K562 (cell line): ENCODE results near the gene DPEP3. TPM values are rescaled to one million over a fixed set of nuclear protein-coding genes. Genes with fewer than 3 reads are reported as not detected.

Experiments used
- ATAC-seq: fragments of 200-7000 bp; cut with Tn5 transposase; 3 replicates; pipeline ENCODE4 v1.9.1; 2020; ENCODE audit warnings: moderate library complexity
- BruUV-seq: library from RNA; stranded (reverse); fragments of 400-500 nt; replicated peaks from 2 replicates; lab custom pipeline; 2021; lab: Mats Ljungman, UMichigan
- CTCF ChIA-PET: fragments of 300-600 bp; formaldehyde crosslinking; extraction: SDS; loops from one replicate; lab custom pipeline; 2021; ENCODE audit warnings: low intra/inter-chr PET ratio; lab: Yijun Ruan, JAX
- POLR2A ChIA-PET: fragments of 300-600, 350-650 bp; sonication (Branson Sonifier 250); formaldehyde crosslinking; extraction: SDS; loops from one replicate; lab custom pipeline; 2021; ENCODE audit warnings: antibody characterized with exemption, inconsistent platforms; lab: Yijun Ruan, JAX
- DNase-seq, 4 experiments: peaks; one replicate each; pipeline versions ENCODE4 v3.0.0 to v3.0.0-alpha.2; 2011 to 2018; ENCODE audit warnings: low spot score in 3 of 4, mixed read lengths in 3 of 4; ENCODE audit errors: extremely low read depth in 1 of 4
- FAIRE-seq: peaks from 2 replicates; lab custom pipeline; 2011; peaks lifted over from hg19 to GRCh38; lab: Jason Lieb, UNC
- H2AFZ ChIP-seq: 2 replicates; pipeline ENCODE4 v1.6.0; 2011; ENCODE audit warnings: low read depth, low read length, control low read depth, inconsistent platforms
- H3K27ac ChIP-seq: fragments of 200-600 bp; 3 replicates; pipeline ENCODE4 v1.8.0; 2011; ENCODE audit warnings: low read depth, mild to moderate bottlenecking, control low read depth, inconsistent platforms, low read length, moderate library complexity, mixed read lengths; ENCODE audit errors: extremely low read depth
- H3K27me3 ChIP-seq, 2 experiments: fragments of 300-600 bp in 1 of 2; 2 replicates in 1 of 2; 3 replicates in 1 of 2; pipeline versions ENCODE4 v1.6.0 to v1.8.0; 2011; ENCODE audit warnings: inconsistent platforms in 2 of 2, low read length in 2 of 2, mild to moderate bottlenecking in 1 of 2, mixed read lengths in 1 of 2, moderate library complexity in 1 of 2; ENCODE audit not compliant: control insufficient read depth in 2 of 2, insufficient read depth in 2 of 2
- H3K36me3 ChIP-seq: fragments of 300-600 bp; 3 replicates; pipeline ENCODE4 v1.8.0; 2011; ENCODE audit warnings: mild to moderate bottlenecking, low read length, inconsistent platforms; ENCODE audit not compliant: control insufficient read depth, insufficient read depth
- H3K4me1 ChIP-seq, 2 experiments: fragments of 200-600 bp in 1 of 2; replicated peaks in 1 of 2; 2 replicates in 1 of 2; 3 replicates in 1 of 2; pipeline versions ENCODE4 v1.5.1 to v1.8.0; 2011; ENCODE audit warnings: inconsistent platforms in 2 of 2, low read length in 2 of 2, mild to moderate bottlenecking in 1 of 2, mixed read lengths in 1 of 2, moderate library complexity in 1 of 2; ENCODE audit not compliant: control insufficient read depth in 2 of 2, insufficient read depth in 2 of 2
- H3K4me2 ChIP-seq: 2 replicates; pipeline ENCODE4 v1.6.1; 2011; ENCODE audit warnings: low read length, control low read depth, inconsistent platforms, mixed read lengths; ENCODE audit not compliant: insufficient read depth
- H3K4me3 ChIP-seq: fragments of 200-600 bp; sonication (generic), shearing (Covaris generic); 2 replicates; pipeline ENCODE4 v1.5.1; 2016; ENCODE audit warnings: control low read depth, inconsistent platforms
- H3K79me2 ChIP-seq: fragments of 200-600 bp; 3 replicates; pipeline ENCODE4 v1.8.0; 2011; ENCODE audit warnings: low read length, inconsistent platforms; ENCODE audit not compliant: control insufficient read depth, insufficient read depth
- H3K9ac ChIP-seq, 2 experiments: 2 replicates each; pipeline versions ENCODE4 v1.6.0 to v1.6.1; 2011; ENCODE audit warnings: low read depth in 2 of 2, low read length in 2 of 2, control low read depth in 1 of 2, inconsistent platforms in 1 of 2, mild to moderate bottlenecking in 1 of 2, mixed read lengths in 1 of 2; ENCODE audit not compliant: insufficient read depth in 1 of 2
- H3K9me1 ChIP-seq: one replicate; pipeline ENCODE4 v1.6.0; 2011; ENCODE audit warnings: inconsistent platforms, mild to moderate bottlenecking, low read length, moderate library complexity; ENCODE audit not compliant: control insufficient read depth, insufficient read depth
- H3K9me3 ChIP-seq: replicated peaks from 2 replicates; pipeline ENCODE4 v1.5.1; 2011; ENCODE audit warnings: low read depth, low read length, inconsistent platforms; ENCODE audit not compliant: control insufficient read depth, insufficient read depth
- H4K20me1 ChIP-seq: replicated peaks from 2 replicates; pipeline ENCODE4 v1.6.1; 2011; ENCODE audit warnings: low read length, inconsistent platforms, mixed read lengths; ENCODE audit not compliant: control insufficient read depth, insufficient read depth
- POLR2G ChIP-seq: fragments of 200-400 bp; formaldehyde crosslinking; IDR thresholded peaks from 2 replicates; pipeline ENCODE4 v1.6.1; 2017; ENCODE audit warnings: low read depth, mild to moderate bottlenecking, antibody characterized with exemption, low read length, moderate library complexity
- SUPT5H ChIP-seq: fragments of 450-650 bp; IDR thresholded peaks from 2 replicates; pipeline ENCODE4 v1.6.1; 2016
- TOE1 ChIP-seq, 2 experiments: fragments of 450-650 bp in 1 of 2; sonication (generic) in 1 of 2; formaldehyde crosslinking in 1 of 2; IDR thresholded peaks; 2 replicates each; pipeline versions ENCODE4 v1.7.1 to v1.8.0; 2016 to 2022; ENCODE audit warnings: borderline replicate concordance in 2 of 2, mild to moderate bottlenecking in 2 of 2, antibody characterized with exemption in 1 of 2, inconsistent platforms in 1 of 2, low read depth in 1 of 2, missing genetic modification reagents in 1 of 2, moderate library complexity in 1 of 2
- WGBS: fragments of 100-300 bp; shearing (Covaris generic); methylation state at CpG from one replicate; pipeline ENCODE4 v1.1.6; 2016; ENCODE audit warnings: low coverage, mixed read lengths; ENCODE audit not compliant: insufficient coverage; ENCODE audit errors: missing lambda C conversion rate; 5-methylcytosine and 5-hydroxymethylcytosine counted together
- in situ Hi-C: fragments of 300-500 bp; cut with MboI; formaldehyde crosslinking; loops from 4 replicates; pipeline ENCODE4 v1.15.0; 2018; ENCODE audit warnings: inconsistent platforms, mixed read lengths
- intact Hi-C: fragments of 100-400 bp; cut with micrococcal nuclease; formaldehyde crosslinking; loops from 2 replicates; pipeline ENCODE4 v1.14.2; 2022
- polyA plus RNA-seq, 8 experiments: library from polyadenylated mRNA; depleted of rRNA in 4 of 8; stranded (reverse) in 5 of 8; unstranded in 3 of 8; fragments of >200 nt; fragmentation: Nextera tagmentation in 2 of 8; fragmentation: Illumina TruSeq in 1 of 8; extraction: Ambion mirVana in 2 of 8; extraction: Trizol in 1 of 8; gene quantifications; 2 replicates each; pipeline versions ENCODE4 v1.2.1 to v1.2.3, GENCODE V29; 2011 to 2014; ENCODE audit warnings: inconsistent platforms in 1 of 8, missing spikeins in 1 of 8
- total RNA-seq, 7 experiments: library from RNA; depleted of rRNA in 6 of 7; stranded (reverse); fragments of >200 nt in 6 of 7; fragmentation: Illumina TruSeq in 2 of 7; extraction: Trizol in 2 of 7; gene quantifications; 2 replicates each; pipeline versions ENCODE4 v1.2.1 to v1.2.3, GENCODE V29; 2011 to 2021; ENCODE audit warnings: low replicate concordance in 1 of 7
- TF ChIP-seq, protein P1 (sequence below): fragments of 250-450 bp; sonication (Bioruptor Pico); IDR thresholded peaks from 2 replicates; pipeline ENCODE4 v1.5.0; 2021; ENCODE audit warnings: mild to moderate bottlenecking, moderate library complexity

DPEP3 gene
- total and polyA plus RNA-seq, 9 of the 15 experiments (the other 6 are each of a cell fraction or from before 2014, with no cell fraction given): not detected

DNA sequence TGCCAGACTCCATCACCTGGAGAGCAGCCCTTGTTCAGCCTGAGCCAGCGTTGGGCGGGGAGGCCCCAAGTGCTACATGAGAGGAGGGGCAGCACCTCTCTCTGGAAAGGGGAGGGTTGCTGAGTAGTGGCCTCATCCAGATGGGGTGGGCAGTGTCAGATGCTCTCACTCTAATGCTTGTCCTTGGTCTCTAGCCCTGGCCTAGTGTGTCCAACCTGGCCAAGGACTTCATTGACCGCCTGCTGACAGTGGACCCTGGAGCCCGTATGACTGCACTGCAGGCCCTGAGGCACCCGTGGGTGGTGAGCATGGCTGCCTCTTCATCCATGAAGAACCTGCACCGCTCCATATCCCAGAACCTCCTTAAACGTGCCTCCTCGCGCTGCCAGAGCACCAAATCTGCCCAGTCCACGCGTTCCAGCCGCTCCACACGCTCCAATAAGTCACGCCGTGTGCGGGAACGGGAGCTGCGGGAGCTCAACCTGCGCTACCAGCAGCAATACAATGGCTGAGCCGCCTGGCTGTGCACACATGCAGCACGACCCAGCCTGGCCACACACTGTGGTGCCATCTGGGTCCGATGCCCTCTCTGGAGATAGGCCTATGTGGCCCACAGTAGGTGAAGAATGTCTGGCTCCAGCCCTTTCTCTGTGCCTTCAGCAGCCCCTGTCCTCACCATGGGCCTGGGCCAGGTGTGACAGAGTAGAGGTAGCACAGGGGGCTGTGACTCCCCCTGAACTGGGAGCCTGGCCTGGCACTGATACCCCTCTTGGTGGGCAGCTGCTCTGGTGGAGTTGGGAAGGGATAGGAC, 53.0 kb downstream of the DPEP3 start:
- TF ChIP-seq, protein P1, sequence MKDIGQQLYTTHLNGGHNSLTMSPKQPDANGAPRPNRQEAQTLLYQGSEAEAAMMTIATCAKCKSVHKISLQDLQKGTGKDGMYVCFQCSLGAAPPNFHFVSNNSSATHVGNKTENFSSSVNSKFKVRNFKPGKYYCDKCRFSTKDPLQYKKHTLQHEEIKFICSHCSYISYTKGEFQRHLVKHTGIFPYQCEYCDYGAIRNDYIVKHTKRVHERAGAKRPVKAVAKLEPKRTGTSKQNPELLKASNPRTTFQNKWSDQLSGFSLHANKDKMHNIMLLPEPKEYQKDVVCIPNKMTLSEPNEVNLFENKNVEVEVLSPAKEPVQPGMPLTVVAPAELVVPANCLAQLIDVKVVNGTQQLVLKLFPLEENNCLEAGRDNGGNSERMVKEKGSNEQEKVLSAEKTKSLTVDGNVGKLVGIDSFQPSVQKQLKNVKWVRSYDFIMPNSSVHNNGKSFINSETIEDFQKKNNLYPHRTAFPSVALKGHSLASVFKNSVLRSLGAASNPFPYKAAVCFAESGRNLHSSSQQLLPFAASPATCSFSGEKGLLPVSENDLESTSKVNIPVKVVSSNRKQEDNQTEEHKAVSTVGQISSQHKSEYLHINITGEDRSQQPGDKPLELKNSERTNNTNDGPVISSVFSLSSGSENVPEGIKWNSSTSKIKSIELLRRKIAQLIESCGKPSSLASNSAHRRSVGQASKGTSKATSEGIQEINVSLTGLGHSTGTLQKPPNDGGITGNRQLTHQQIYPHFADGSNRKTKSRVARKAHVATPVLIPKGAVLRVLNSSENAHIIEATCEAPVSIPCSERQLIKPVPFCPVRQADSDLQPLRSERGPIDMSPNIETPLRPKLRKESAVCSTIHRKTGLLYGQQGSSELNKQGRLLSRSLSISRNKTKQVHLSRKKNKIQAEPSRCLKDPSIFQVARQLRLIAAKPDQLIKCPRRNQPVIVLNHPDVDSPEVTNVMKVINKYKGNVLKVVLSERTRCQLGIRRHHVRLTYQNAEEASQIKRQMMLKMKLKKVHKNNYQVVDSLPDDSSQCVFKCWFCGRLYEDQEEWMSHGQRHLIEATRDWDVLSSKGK (CRISPR knock-in tag): no peak
- TF ChIP-seq SUPT5H (no peak), TOE1 (IDR thresholded peaks at IDR 0.05; ENCODE audit: borderline replicate concordance) (no peak), TOE1 (CRISPR knock-in tag; IDR thresholded peaks at IDR 0.05; ENCODE audit: borderline replicate concordance, low read depth) (no peak), POLR2G (0 out of 2 replicates have a peak, but pooled peaks have one; percentile 46)
- no peaks in the 10 kb centered on the region for H3K9me3 ChIP-seq
- DNase-seq: no peak
- H4K20me1 ChIP-seq: peaks cover 18% of the 10 kb centered on the region
- H3K4me2 ChIP-seq: no peak overlapping the region
- H3K36me3 ChIP-seq: peaks cover 16% of the 10 kb centered on the region; the same call in 2 of the 3 replicates
- intact Hi-C loops: no loop called here
- FAIRE-seq: no peak
- no peaks in the 10 kb centered on the region for H3K9me1 ChIP-seq
- no peaks in the 10 kb centered on the region for H3K79me2 ChIP-seq
- H3K4me3 ChIP-seq: no peak overlapping the region
- in situ Hi-C loops: loop anchor here (5.0 to 10.0 kb wide), 3 partner anchors 110 to 403 kb away; partner anchors contain the start of genes C16orf86, ENKD1 and RIPOR1
- peak overlapping the region in 1 of 2 experiments; percentile 29; a peak in 1 of 4 replicates for H3K9ac ChIP-seq
- no peak overlapping the region for H2AFZ ChIP-seq
- H3K27me3 ChIP-seq: no peaks in the 10 kb centered on the region
- 78% methylated on average over 22 of the region's 22 CpGs for WGBS
- ChIA-PET CTCF (interaction anchor here (0.6 to 3.8 kb wide), 8 partner anchors 44 to 406 kb away, joined by 3 to 35 read pairs (median 7); partner anchors contain the start of gene NRN1L), POLR2A (interaction anchor here (0.6 to 1.0 kb wide), 2 partner anchors 33 to 257 kb away, joined by 3 read pairs; no protein-coding TSS in a partner anchor)
- H3K4me1 ChIP-seq: peaks cover 4 to 34% of the 10 kb centered on the region in 2 experiments
- no peak overlapping the region for H3K27ac ChIP-seq
- peak; percentile 12; the same call in 2 of the 3 replicates for ATAC-seq
- no TSS peak for BruUV-seq
